Measurements from ENCODE around the gene ABAT.

GRCh38 chr16:8718851-8719680 lies 44.6 kb downstream of the ABAT start:
- TF ChIP-seq CTCF (IDR thresholded peaks at IDR 0.05; ENCODE audit: poor library complexity) (no peak), EZH2 (IDR thresholded peaks at IDR 0.05; ENCODE audit: borderline replicate concordance) (no peak)
